Hepatocyte (in vitro differentiated cells): ENCODE data around the gene CHCT1. TPM values are rescaled to one million over a fixed set of nuclear protein-coding genes. Genes with fewer than 3 reads are reported as not detected.

Source experiments
- DNase-seq: peaks from one replicate; pipeline ENCODE4 v3.0.0-alpha.2; 2016; ENCODE audit warnings: low spot score
- H2AFZ ChIP-seq: fragments of 200-600 bp; sonication (generic); 2 replicates; pipeline ENCODE4 v1.6.0; 2016; ENCODE audit warnings: antibody characterized with exemption, mild to moderate bottlenecking
- H3K27ac ChIP-seq: fragments of 200-600 bp; sonication (generic); 2 replicates; pipeline ENCODE4 v1.5.1; 2016; ENCODE audit warnings: mild to moderate bottlenecking
- H3K27me3 ChIP-seq: fragments of 200-600 bp; sonication (generic); 2 replicates; pipeline ENCODE4 v1.6.1; 2016
- H3K36me3 ChIP-seq: fragments of 200-600 bp; sonication (generic); replicated peaks from 2 replicates; pipeline ENCODE4 v1.5.1; 2016; ENCODE audit warnings: low read depth; ENCODE audit not compliant: insufficient read depth
- H3K4me1 ChIP-seq: fragments of 200-600 bp; sonication (generic); 2 replicates; pipeline ENCODE4 v1.5.1; 2016; ENCODE audit warnings: mild to moderate bottlenecking, moderate library complexity; ENCODE audit not compliant: insufficient read depth
- H3K4me2 ChIP-seq: fragments of 200-600 bp; sonication (generic); 2 replicates; pipeline ENCODE4 v1.6.0; 2016
- H3K4me3 ChIP-seq: fragments of 200-600 bp; sonication (generic); 2 replicates; pipeline ENCODE4 v1.5.1; 2016; ENCODE audit warnings: mild to moderate bottlenecking
- H3K79me2 ChIP-seq: fragments of 200-600 bp; sonication (generic); 2 replicates; pipeline ENCODE4 v1.6.0; 2017; ENCODE audit warnings: mild to moderate bottlenecking
- H3K9me2 ChIP-seq: fragments of 200-600 bp; sonication (generic); replicated peaks from 2 replicates; pipeline ENCODE4 v1.6.0; 2017; ENCODE audit warnings: mild to moderate bottlenecking; ENCODE audit not compliant: insufficient read depth
- H3K9me3 ChIP-seq: fragments of 200-600 bp; sonication (generic); 2 replicates; pipeline ENCODE4 v1.5.1; 2016; ENCODE audit warnings: low read depth, mild to moderate bottlenecking
- H4K20me1 ChIP-seq: fragments of 200-600 bp; sonication (generic); 2 replicates; pipeline ENCODE4 v1.6.0; 2016; ENCODE audit warnings: mild to moderate bottlenecking; ENCODE audit not compliant: insufficient read depth, poor library complexity, severe bottlenecking
- EZH2 ChIP-seq: fragments of 200-600 bp; sonication (generic); IDR thresholded peaks from 2 replicates; pipeline ENCODE4 v1.6.1; 2016; ENCODE audit warnings: antibody characterized with exemption, mild to moderate bottlenecking, borderline replicate concordance
- EZH2phosphoT487 ChIP-seq: fragments of 200-600 bp; sonication (generic); IDR thresholded peaks from one replicate; pipeline ENCODE4 v1.6.1; 2018; ENCODE audit warnings: antibody characterized with exemption, mild to moderate bottlenecking, low read depth, moderate library complexity; ENCODE audit not compliant: unreplicated experiment, severe bottlenecking
- WGBS: methylation state at CpG from one replicate; pipeline ENCODE4 v1.1.6; 2016; ENCODE audit warnings: low lambda C conversion rate; ENCODE audit errors: missing lambda C conversion rate; 5-methylcytosine and 5-hydroxymethylcytosine counted together
- polyA plus RNA-seq: library from polyadenylated mRNA; unstranded; fragments of >200 nt; fragmentation: Nextera tagmentation; extraction: Ambion mirVana; gene quantifications from 2 replicates; pipeline ENCODE4 v1.2.1, GENCODE V29; 2016
- total RNA-seq: library from RNA; depleted of rRNA; stranded (reverse); fragments of >200 nt; gene quantifications from 2 replicates; pipeline ENCODE4 v1.2.3, GENCODE V29; 2014
- TF ChIP-seq, protein P1 (sequence below): fragments of 200-600 bp; sonication (generic); IDR thresholded peaks from 2 replicates; pipeline ENCODE4 v1.5.1; 2016; ENCODE audit warnings: antibody characterized with exemption, mild to moderate bottlenecking; ENCODE audit not compliant: poor library complexity

Gene CHCT1
- total and polyA plus RNA-seq, 2 experiments from 2014 or later = not detected

DNA sequence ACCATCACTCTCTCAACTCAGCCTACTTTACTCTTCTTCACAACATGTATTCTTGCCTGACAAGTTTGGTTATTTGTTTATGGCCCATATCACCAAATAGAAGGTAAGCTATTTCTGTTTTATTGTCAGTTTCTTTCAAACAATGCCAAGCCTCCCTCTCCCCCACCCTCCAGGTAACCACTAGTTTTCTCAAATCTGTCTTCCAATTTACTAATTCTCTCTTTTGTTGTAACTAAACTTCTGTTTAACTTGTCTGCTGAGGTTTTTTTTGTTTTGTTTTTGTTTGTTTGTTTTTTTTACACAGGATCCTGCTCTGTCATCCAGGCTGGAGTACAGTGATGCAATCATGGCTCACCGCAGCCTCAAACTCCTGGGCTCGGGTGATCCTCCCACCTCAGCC, 34.9 kb downstream of the CHCT1 start:
- no peak for DNase-seq
- H3K79me2 ChIP-seq = no peaks in the 10 kb centered on the region
- no peaks in the 10 kb centered on the region for H3K4me1 ChIP-seq
- WGBS = 100% methylated on average over 2 of the region's 2 CpGs
- H3K4me2 ChIP-seq = no peak overlapping the region
- H3K9me2 ChIP-seq = no peaks in the 10 kb centered on the region
- H3K9me3 ChIP-seq = no peaks in the 10 kb centered on the region
- H2AFZ ChIP-seq = no peak overlapping the region
- TF ChIP-seq EZH2phosphoT487 (no peak), EZH2 (no peak)
- TF ChIP-seq, protein P1, sequence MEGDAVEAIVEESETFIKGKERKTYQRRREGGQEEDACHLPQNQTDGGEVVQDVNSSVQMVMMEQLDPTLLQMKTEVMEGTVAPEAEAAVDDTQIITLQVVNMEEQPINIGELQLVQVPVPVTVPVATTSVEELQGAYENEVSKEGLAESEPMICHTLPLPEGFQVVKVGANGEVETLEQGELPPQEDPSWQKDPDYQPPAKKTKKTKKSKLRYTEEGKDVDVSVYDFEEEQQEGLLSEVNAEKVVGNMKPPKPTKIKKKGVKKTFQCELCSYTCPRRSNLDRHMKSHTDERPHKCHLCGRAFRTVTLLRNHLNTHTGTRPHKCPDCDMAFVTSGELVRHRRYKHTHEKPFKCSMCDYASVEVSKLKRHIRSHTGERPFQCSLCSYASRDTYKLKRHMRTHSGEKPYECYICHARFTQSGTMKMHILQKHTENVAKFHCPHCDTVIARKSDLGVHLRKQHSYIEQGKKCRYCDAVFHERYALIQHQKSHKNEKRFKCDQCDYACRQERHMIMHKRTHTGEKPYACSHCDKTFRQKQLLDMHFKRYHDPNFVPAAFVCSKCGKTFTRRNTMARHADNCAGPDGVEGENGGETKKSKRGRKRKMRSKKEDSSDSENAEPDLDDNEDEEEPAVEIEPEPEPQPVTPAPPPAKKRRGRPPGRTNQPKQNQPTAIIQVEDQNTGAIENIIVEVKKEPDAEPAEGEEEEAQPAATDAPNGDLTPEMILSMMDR = no peak
- no peaks in the 10 kb centered on the region for H3K27me3 ChIP-seq
- no peak overlapping the region for H3K27ac ChIP-seq
- H3K4me3 ChIP-seq = no peak overlapping the region
- H3K36me3 ChIP-seq = no peaks in the 10 kb centered on the region
- H4K20me1 ChIP-seq = no peaks in the 10 kb centered on the region

DNA sequence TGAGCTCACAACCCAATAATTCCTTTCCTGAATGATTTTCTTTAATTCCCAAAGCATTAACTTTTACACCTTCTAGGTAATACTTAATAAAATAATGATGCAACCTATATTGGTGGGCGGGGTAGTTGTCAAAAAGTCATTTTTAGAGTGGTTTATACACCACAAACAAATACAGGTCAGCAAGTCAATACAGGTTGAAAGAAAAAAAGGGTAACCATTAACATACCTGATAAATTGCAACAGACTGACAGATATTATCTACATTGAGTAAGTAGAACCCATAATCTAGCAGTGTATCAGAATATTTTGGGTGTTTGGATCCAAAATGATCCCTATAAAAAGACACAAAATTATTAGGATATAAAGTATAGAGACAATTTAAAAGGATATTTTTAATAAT, 39.3 kb downstream of the CHCT1 start:
- WGBS = 97% methylated on average over 1 of the region's 1 CpG
- Histone ChIP-seq H3K36me3 (no peaks in the 10 kb centered on the region), H4K20me1 (no peaks in the 10 kb centered on the region), H3K4me2 (no peak overlapping the region), H3K79me2 (no peaks in the 10 kb centered on the region), H3K9me3 (no peaks in the 10 kb centered on the region), H3K27ac (no peak overlapping the region), H3K9me2 (no peaks in the 10 kb centered on the region), H3K27me3 (no peaks in the 10 kb centered on the region), H2AFZ (no peak overlapping the region), H3K4me3 (no peak overlapping the region), H3K4me1 (no peaks in the 10 kb centered on the region)
- TF ChIP-seq EZH2phosphoT487 (no peak), EZH2 (no peak)
- no peak for DNase-seq

DNA sequence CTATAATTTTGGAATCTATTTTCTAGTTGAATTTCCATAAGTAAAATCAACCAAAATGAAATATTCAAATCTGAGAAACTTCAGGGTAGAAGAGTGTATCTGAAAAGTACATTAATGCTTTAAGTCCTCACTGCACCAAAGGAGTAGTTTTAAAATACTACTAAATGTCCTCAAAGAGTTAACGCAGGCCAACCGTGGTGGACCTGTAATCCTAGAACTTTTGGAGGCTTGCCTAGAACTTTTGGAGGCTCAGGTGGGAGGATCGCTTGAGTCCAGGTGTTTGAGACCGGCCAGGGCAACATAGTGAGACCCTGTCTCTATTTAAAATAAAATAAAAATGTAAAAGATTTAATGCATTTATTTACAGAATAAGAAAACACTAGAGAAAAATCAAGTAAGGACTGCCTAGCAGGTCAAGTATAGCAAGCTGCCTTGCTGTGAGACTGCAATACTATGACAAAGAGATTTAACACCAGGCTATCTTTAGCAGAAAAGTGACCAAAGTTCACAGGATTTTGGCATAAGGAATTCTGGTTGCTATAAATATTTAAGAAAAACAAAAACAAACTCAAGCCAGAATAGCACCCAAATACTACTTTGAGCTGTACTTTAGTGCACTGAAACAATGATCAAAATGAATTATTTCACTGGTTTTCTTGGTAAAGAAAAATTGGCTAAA, 41.0 kb downstream of the CHCT1 start:
- no peaks in the 10 kb centered on the region for H3K27me3 ChIP-seq
- no peak overlapping the region for H3K27ac ChIP-seq
- H4K20me1 ChIP-seq = no peaks in the 10 kb centered on the region
- TF ChIP-seq, protein P1 = no peak
- TF ChIP-seq EZH2phosphoT487 = no peak
- no peak for TF ChIP-seq EZH2
- H2AFZ ChIP-seq = no peak overlapping the region
- no peak overlapping the region for H3K4me2 ChIP-seq
- DNase-seq = no peak
- H3K4me3 ChIP-seq = no peak overlapping the region
- H3K4me1 ChIP-seq = no peaks in the 10 kb centered on the region
- no peaks in the 10 kb centered on the region for H3K9me2 ChIP-seq
- H3K36me3 ChIP-seq = no peaks in the 10 kb centered on the region
- 90% methylated on average over 4 of the region's 4 CpGs for WGBS
- H3K79me2 ChIP-seq = peaks cover 4% of the 10 kb centered on the region
- H3K9me3 ChIP-seq = no peaks in the 10 kb centered on the region

DNA sequence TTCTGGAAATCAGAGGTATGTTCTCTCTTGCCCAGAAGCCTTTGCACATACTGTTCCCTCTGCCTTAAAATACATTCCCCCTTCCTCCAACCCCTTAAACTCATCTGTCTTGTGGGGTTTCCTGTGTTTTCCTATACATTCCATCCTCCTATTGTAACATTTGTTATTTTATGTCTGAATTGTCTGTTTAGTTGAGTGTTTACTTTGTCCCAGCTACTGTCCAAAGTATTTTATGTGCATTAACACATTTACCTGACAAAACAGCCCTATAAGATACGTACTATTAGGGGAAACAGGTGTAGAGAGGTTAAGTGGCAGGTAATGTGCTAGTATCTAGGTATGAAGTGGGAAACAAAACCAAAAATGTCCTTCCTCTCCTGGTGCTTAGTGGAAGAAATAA, 42.1 kb downstream of the CHCT1 start:
- Histone ChIP-seq H3K27me3 (no peaks in the 10 kb centered on the region), H3K4me2 (no peak overlapping the region), H3K4me1 (peaks cover under 1% of the 10 kb centered on the region), H3K9me3 (no peaks in the 10 kb centered on the region), H3K4me3 (no peak overlapping the region), H3K9me2 (no peaks in the 10 kb centered on the region), H3K79me2 (peaks cover 10% of the 10 kb centered on the region), H2AFZ (no peak overlapping the region), H4K20me1 (no peaks in the 10 kb centered on the region), H3K27ac (no peak overlapping the region), H3K36me3 (no peaks in the 10 kb centered on the region)
- no peak for DNase-seq
- WGBS = 93% methylated on average over 1 of the region's 1 CpG
- TF ChIP-seq, protein P1 = no peak
- TF ChIP-seq EZH2 = no peak
- no peak for TF ChIP-seq EZH2phosphoT487
